Measurements from ENCODE around the gene SPTBN1. TPM values are rescaled to one million over a fixed set of nuclear protein-coding genes. Genes with fewer than 3 reads are reported as not detected.
A peak's percentile ranks its signal among the peaks of the same experiment; 100 is the strongest.

Gene SPTBN1
- total RNA-seq, 1 donor from 2014 or later: 224 TPM

GRCh38 chr2:54704238-54704637 lies 248.1 kb downstream of the SPTBN1 start:
- TF ChIP-seq CTCF (conservative IDR thresholded peaks at IDR 0.05; ENCODE audit: low read depth, low read length): no peak
- H3K4me3 ChIP-seq (ENCODE audit: low read depth, low read length): no peak overlapping the region
- DNase-seq (ENCODE audit: low read depth): no peak

- no peak overlapping the region for H3K4me3 ChIP-seq (ENCODE audit: low read depth, low read length)
- DNase-seq (ENCODE audit: low read depth): no peak
- TF ChIP-seq CTCF (conservative IDR thresholded peaks at IDR 0.05; ENCODE audit: low read depth, low read length): peak; percentile 55
Observed at GRCh38 chr2:54704688-54705605, 248.8 kb downstream of the SPTBN1 start.

GRCh38 chr2:54706622-54707021 lies 250.5 kb downstream of the SPTBN1 start:
- H3K4me3 ChIP-seq (ENCODE audit: low read depth, low read length): no peak overlapping the region
- TF ChIP-seq CTCF (conservative IDR thresholded peaks at IDR 0.05; ENCODE audit: low read depth, low read length): no peak
- no peak for DNase-seq (ENCODE audit: low read depth)

GRCh38 chr2:54708584-54709335 lies 252.6 kb downstream of the SPTBN1 start:
- no peak for DNase-seq (ENCODE audit: low read depth)
- peak overlapping the region; percentile 61 for H3K4me3 ChIP-seq (ENCODE audit: low read depth, low read length)
- TF ChIP-seq CTCF (conservative IDR thresholded peaks at IDR 0.05; ENCODE audit: low read depth, low read length): peak; percentile 23

- no peak for TF ChIP-seq CTCF (conservative IDR thresholded peaks at IDR 0.05; ENCODE audit: low read depth, low read length)
- H3K4me3 ChIP-seq (ENCODE audit: low read depth, low read length): peak overlapping the region; percentile 61
- no peak for DNase-seq (ENCODE audit: low read depth)
Observed at GRCh38 chr2:54709336-54709809, 253.2 kb downstream of the SPTBN1 start.

GRCh38 chr2:54710216-54710615 lies 254.1 kb downstream of the SPTBN1 start:
- no peak for DNase-seq (ENCODE audit: low read depth)
- no peak overlapping the region for H3K4me3 ChIP-seq (ENCODE audit: low read depth, low read length)
- TF ChIP-seq CTCF (conservative IDR thresholded peaks at IDR 0.05; ENCODE audit: low read depth, low read length): no peak

Measured in epithelial cell of proximal tubule (primary cell).